Effector memory CD8-positive, alpha-beta T cell (primary cell): ENCODE measurements around the gene RFC2.

Experiments
- ATAC-seq: fragments of 150-1000 bp; cut with Tn5 transposase; replicated peaks from 2 replicates; pipeline ENCODE4 v1.10.0; 2021; ENCODE audit warnings: mild to moderate bottlenecking, moderate library complexity
- DNase-seq, 3 experiments: peaks; one replicate each; pipeline ENCODE4 v3.0.0; 2021
- H3K27ac Mint-ChIP-seq, 2 donors: one replicate each; pipeline ENCODE4 v1.8.0; 2022; ENCODE audit warnings: mild to moderate bottlenecking in 2 of 2, mixed read lengths in 2 of 2, moderate library complexity in 2 of 2
- H3K27me3 Mint-ChIP-seq, 2 donors: one replicate each; pipeline ENCODE4 v1.8.0; 2022; ENCODE audit warnings: mixed read lengths in 2 of 2
- H3K36me3 Mint-ChIP-seq: one replicate; pipeline ENCODE4 v1.8.0; 2022; ENCODE audit warnings: mild to moderate bottlenecking, moderate library complexity, mixed read lengths; ENCODE audit not compliant: insufficient read depth
- H3K4me1 Mint-ChIP-seq, 2 donors: one replicate each; pipeline ENCODE4 v1.8.0; 2022; ENCODE audit warnings: low read depth in 2 of 2, mixed read lengths in 2 of 2
- H3K4me3 Mint-ChIP-seq, 2 donors: one replicate each; pipeline ENCODE4 v1.8.0; 2022; ENCODE audit warnings: mild to moderate bottlenecking in 2 of 2, mixed read lengths in 2 of 2, moderate library complexity in 2 of 2
- H3K9me3 Mint-ChIP-seq, 2 donors: one replicate each; pipeline ENCODE4 v1.8.0; 2022; ENCODE audit warnings: mixed read lengths in 2 of 2

The RFC2 gene

DNA sequence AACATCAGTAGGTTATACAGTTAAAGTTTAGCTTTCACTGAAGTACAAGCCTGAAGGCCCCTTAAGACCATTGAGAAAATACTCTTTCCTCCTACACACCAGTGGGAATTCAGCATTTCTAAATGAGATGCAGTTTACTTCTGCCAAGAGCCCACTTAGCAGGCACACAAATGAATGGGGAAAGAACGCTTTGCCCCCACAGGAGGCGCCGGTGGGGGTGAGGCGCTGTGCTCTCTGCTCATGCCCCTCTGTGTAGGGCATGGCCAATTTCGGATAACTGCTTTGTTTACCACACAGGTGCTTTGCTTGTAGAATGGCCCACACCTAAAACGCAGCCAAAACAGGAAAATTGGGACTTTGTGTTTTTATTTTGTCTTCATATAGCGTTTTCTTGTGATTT lies 60.3 kb downstream of the RFC2 start:
- ATAC-seq (no peak), DNase-seq (no peak)
- H3K4me1 Mint-ChIP-seq: peaks cover 4 to 9% of the 10 kb centered on the region in 2 donors
- peaks cover 97% of the 10 kb centered on the region for H3K36me3 Mint-ChIP-seq
- H3K27ac Mint-ChIP-seq: peak overlapping the region; percentile 38
- peak overlapping the region in 1 of 2 donors; percentile 23 for H3K4me3 Mint-ChIP-seq
- H3K27me3 Mint-ChIP-seq: no peaks in the 10 kb centered on the region
- H3K9me3 Mint-ChIP-seq: no peaks in the 10 kb centered on the region

DNA sequence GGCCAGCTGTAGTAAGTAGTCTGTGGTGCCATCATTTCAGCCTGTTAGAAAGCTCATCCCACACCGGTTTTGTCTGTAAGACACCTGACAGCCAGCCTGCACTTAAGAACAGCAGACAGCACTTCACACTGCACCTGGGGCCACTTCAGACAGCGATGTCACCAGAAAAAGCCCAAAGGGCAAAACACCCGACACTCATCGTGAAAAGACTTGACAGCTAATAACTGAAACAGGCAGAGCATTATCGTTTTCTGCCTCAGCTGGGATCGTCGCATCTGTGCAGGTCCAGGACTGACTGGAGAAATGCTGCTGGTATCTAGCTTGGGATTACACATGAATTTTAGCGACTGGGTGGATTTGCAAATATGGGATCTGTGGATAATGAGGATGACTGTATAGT lies 61.1 kb downstream of the RFC2 start:
- no peaks in the 10 kb centered on the region for H3K27me3 Mint-ChIP-seq
- H3K36me3 Mint-ChIP-seq: peaks cover 97% of the 10 kb centered on the region
- H3K27ac Mint-ChIP-seq: peak overlapping the region; percentile 20 to 38
- no peak for ATAC-seq
- H3K4me1 Mint-ChIP-seq: peaks cover 11 to 17% of the 10 kb centered on the region in 2 donors
- no peak for DNase-seq
- H3K9me3 Mint-ChIP-seq: no peaks in the 10 kb centered on the region
- no peak overlapping the region for H3K4me3 Mint-ChIP-seq

DNA sequence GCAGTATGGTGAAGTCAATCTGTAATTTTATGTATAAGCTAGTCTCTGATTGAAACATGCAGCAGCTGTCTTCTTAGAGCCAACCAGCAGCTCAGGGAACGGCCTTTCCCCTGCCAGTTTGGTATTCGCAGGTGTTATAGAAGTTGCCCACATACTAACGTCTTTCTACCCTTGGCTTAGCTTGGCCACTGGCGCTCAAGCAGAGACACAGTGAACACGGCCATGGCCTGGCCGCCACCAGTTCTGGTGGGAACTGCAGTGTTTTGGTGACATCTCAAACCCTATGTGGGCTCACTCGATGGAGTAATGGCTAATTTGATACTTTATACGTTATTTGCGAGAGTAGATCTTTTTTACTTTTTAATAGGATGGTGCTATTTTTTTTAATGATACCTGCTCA lies 63.0 kb downstream of the RFC2 start:
- DNase-seq (no peak), ATAC-seq (no peak)
- Mint-ChIP-seq H3K9me3 (no peaks in the 10 kb centered on the region), H3K36me3 (peaks cover 94% of the 10 kb centered on the region), H3K27me3 (no peaks in the 10 kb centered on the region), H3K4me3 (no peak overlapping the region), H3K4me1 (peaks cover 24 to 26% of the 10 kb centered on the region in 2 donors), H3K27ac (no peak overlapping the region)

DNA sequence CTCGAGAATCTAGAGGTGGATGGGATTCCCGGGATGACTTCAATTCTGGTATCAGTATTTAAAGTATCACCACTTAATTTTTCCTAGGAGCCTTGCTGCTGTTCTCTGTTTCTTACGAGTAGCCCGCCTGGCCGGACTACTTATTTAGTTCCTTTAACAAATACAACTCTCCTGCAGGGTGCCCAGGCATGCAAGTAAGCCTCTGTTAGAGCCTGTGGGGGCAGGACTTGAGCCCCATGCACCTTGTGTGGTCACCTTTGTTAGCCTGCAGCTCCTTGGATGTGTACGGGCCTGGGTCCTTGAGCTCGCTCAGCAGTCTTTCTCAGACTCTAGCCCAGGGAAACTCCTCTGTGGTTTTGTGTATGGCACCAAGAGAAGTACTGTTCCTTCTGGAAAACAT lies 63.9 kb downstream of the RFC2 start:
- ATAC-seq (no peak), DNase-seq (no peak)
- peaks cover 25 to 28% of the 10 kb centered on the region in 2 donors for H3K4me1 Mint-ChIP-seq
- peaks cover 91% of the 10 kb centered on the region for H3K36me3 Mint-ChIP-seq
- H3K9me3 Mint-ChIP-seq: no peaks in the 10 kb centered on the region
- H3K27ac Mint-ChIP-seq: no peak overlapping the region
- no peak overlapping the region for H3K4me3 Mint-ChIP-seq
- H3K27me3 Mint-ChIP-seq: no peaks in the 10 kb centered on the region

DNA sequence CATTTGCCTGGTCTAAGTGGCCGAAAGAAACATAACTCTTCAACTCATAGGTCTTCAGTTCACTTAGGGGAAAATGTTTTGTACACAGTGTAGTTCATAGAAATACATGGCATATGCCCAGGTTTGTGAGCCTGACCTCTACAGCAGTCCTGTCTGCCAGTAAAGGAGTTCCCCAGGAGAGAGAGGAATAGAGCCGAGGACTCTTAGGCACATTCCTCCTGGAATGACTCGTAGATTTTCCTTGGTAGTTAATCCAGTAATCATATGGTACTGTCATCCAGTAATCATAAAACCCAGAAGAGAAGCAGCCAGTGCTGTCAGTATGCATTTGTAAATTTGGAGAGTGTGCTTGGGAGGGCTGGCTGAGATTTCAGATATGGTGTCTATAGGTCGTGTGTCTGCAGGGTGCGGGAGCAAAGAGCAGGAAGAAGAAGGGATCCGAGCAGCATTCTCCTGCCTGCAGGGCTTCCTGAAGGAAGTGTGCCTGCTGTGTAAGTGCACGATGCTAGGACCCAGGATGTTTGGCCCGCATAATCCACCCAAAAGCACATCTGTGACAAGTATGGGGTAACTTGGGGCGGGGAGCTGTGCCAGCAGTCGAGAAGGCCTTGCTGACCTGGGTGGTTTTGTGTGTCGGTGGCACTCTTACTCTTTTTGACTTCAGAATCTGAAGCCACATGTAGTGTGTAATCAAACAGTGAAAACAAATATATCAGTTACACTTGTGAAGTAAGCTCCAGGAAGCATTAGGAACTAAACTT lies 66.1 kb downstream of the RFC2 start:
- H3K4me3 Mint-ChIP-seq: no peak overlapping the region
- peaks cover 78% of the 10 kb centered on the region for H3K36me3 Mint-ChIP-seq
- no peaks in the 10 kb centered on the region for H3K9me3 Mint-ChIP-seq
- H3K4me1 Mint-ChIP-seq: peaks cover 42 to 44% of the 10 kb centered on the region in 2 donors
- DNase-seq: no peak
- H3K27me3 Mint-ChIP-seq: no peaks in the 10 kb centered on the region
- ATAC-seq: no peak
- peak overlapping the region in 1 of 2 donors; percentile 72 for H3K27ac Mint-ChIP-seq

DNA sequence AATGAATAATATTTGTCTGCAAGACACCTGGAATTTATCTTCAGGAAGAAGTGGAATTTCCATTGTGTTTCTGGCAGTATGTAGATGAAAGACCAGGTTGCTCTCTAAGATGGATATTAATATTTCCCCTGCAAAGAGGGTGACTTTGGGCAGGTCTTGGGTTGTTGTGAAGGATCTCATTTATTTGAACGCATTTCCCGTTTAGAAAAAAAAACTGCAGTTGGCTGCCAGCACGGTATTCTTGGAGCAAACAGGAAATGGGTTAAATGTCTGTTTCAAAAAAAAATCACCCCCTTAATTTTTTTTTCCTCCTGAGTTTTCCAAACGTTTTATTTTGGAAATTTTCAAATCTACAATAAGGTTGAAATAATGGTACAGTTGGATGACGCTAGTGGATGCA lies 68.6 kb downstream of the RFC2 start:
- ATAC-seq (no peak), DNase-seq (no peak)
- no peaks in the 10 kb centered on the region for H3K9me3 Mint-ChIP-seq
- H3K4me3 Mint-ChIP-seq: peak overlapping the region; percentile 47 to 48
- H3K36me3 Mint-ChIP-seq: peaks cover 69% of the 10 kb centered on the region
- H3K4me1 Mint-ChIP-seq: peaks cover 58 to 68% of the 10 kb centered on the region in 2 donors
- H3K27ac Mint-ChIP-seq: peak overlapping the region in 1 of 2 donors; percentile 67
- no peaks in the 10 kb centered on the region for H3K27me3 Mint-ChIP-seq

DNA sequence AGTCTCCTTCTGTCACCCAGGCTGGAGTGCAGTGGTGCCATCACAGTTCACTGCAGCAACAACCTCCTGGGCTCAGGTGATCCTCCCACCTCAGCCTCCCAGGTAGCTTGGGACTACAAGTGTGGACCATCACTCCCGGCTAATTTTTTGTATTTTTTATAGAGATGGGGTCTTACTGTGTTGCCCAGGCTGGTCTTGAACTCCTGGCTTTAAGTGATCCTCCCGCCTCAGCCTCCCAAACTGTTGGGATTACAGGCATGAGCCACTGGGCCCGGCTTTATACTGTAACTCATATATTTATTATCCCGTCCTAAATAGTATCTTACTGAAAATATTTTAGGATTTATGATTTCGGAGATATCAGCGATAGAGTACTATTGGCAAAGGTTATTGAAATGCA lies 69.2 kb downstream of the RFC2 start:
- Mint-ChIP-seq H3K27ac (peak overlapping the region; percentile 52 to 67), H3K4me1 (peaks cover 60 to 74% of the 10 kb centered on the region in 2 donors), H3K36me3 (peaks cover 67% of the 10 kb centered on the region), H3K9me3 (no peaks in the 10 kb centered on the region), H3K27me3 (no peaks in the 10 kb centered on the region), H3K4me3 (peak overlapping the region; percentile 47 to 48)
- DNase-seq (no peak), ATAC-seq (no peak)

DNA sequence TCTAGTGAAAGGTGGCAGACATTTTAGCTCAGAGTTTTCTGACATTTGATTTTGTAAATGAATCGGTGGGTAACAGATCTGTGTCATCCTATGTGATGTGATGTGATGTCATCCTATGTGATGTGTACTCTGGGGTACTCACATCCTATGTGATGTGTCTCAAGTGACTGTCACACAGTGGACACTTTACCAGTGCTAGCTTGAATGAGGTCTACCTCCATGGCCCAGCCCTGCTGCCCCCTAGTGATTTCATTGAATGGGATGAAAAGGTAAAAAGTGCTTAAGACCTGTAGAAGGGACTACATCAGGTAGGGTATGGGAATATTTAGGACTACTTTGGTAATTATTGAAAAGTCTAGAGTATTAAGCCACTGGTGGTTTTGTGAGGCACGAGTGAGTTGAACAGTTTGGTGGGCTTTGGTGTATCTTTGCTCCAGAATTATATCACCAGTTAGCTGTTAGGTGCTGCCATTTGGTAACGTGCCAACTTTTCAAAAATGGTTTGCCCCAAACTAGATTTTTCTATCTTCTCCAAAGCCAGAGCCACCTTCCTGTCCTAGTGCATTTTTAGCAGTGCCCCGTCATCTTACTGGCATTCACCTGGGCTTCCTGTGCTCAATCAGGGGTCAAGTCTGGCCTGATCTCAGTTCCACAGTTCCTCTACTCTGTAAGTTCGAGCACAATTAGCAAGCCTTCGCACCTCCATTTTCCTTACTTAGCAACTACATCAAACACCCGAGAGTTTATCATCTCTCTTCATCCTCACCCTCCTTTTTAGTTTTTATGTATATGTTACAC lies 70.3 kb downstream of the RFC2 start:
- Mint-ChIP-seq H3K9me3 (no peaks in the 10 kb centered on the region), H3K4me3 (peak overlapping the region; percentile 40 to 47), H3K27ac (peak overlapping the region; percentile 52 to 67), H3K36me3 (peaks cover 63% of the 10 kb centered on the region), H3K4me1 (peaks cover 63 to 81% of the 10 kb centered on the region in 2 donors), H3K27me3 (no peaks in the 10 kb centered on the region)
- DNase-seq (peak in 1 of 3 experiments; percentile 16), ATAC-seq (peak; percentile 74)

DNA sequence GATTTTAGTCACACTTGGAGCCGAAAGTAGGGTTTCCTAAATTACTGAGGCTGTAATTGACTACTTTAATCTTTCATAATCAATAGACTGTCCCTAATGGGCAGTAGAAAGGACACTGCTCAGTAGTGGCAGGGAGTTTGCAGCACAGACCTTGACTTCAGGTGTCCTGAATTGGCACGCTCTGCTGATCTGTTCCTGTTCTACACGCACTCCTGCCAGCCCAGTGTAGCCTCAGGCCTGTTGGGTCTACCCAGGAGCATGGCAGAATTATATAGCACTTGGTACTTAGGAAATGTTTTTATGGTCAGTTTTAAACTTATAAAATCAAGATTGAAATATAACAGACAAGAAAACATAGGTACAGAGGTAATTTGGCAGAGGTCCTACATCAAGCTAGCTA lies 71.1 kb downstream of the RFC2 start:
- no peak for ATAC-seq
- Mint-ChIP-seq H3K36me3 (peaks cover 63% of the 10 kb centered on the region), H3K27ac (peak overlapping the region; percentile 52 to 67), H3K9me3 (no peaks in the 10 kb centered on the region), H3K27me3 (no peaks in the 10 kb centered on the region), H3K4me1 (peaks cover 63 to 80% of the 10 kb centered on the region in 2 donors), H3K4me3 (peak overlapping the region; percentile 19 to 44)
- DNase-seq: no peak

DNA sequence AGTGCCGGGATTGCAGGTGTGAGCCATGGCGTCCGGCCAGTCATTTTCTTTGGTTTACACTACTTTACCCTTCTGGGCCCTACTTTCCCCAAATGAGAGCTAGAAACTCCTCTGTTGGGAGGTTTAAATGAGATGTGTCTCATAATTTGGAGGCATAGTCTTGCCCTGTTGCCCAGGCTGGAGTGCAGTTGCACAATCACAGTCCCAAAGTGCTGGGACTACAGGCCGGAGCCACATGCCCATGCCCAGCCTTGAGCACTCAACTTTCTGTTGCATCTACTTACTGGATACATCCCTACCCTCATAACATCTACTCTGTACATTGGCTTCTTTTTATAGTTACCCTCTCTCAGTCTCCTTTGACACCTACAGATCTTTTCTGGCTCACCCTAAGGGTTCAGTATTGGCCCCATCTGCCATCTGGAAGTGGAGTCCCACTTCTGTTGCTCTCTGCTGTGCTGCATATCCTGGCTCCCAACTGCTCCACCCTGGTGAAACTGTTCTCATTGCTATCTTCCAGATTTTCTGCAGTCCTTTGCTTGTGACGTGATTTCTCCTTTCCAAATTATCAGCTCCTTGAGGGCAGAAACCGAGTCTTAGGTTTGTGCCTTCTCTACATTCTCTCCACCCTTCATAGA lies 71.6 kb downstream of the RFC2 start:
- peak overlapping the region; percentile 19 to 44 for H3K4me3 Mint-ChIP-seq
- DNase-seq: no peak
- peaks cover 63 to 80% of the 10 kb centered on the region in 2 donors for H3K4me1 Mint-ChIP-seq
- no peaks in the 10 kb centered on the region for H3K9me3 Mint-ChIP-seq
- peaks cover 63% of the 10 kb centered on the region for H3K36me3 Mint-ChIP-seq
- H3K27me3 Mint-ChIP-seq: no peaks in the 10 kb centered on the region
- H3K27ac Mint-ChIP-seq: peak overlapping the region; percentile 52 to 67
- ATAC-seq: no peak

DNA sequence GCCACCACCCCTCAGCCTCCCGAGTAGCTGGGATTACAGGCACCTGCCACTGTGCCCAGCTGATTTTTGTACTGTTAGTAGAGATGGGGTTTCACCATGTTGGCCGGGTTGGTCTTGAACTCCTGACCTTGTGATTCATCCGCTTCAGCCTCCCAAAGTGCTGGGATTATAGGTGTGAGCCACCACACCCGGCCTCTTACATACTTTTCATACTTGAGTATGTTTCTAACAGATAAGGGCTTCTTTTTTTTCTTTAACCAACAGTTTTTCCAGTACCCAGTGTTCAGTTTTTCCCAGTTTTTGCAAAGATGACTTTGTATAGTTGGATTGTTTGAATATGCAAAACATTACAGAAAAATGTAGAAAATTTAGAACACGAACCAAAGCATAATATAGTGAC lies 72.4 kb downstream of the RFC2 start:
- no peak for ATAC-seq
- Mint-ChIP-seq H3K36me3 (peaks cover 64% of the 10 kb centered on the region), H3K4me1 (peaks cover 62 to 81% of the 10 kb centered on the region in 2 donors), H3K9me3 (no peaks in the 10 kb centered on the region), H3K27ac (peak overlapping the region; percentile 52 to 78), H3K27me3 (no peaks in the 10 kb centered on the region), H3K4me3 (peak overlapping the region; percentile 23 to 44)
- no peak for DNase-seq
